Kidney capillary endothelial cell (primary cell): Measurements from ENCODE around the gene CBFA2T2.
"Not testable (repeated sequence)": the region's sequence is repeated elsewhere in the genome, so short reads cannot be mapped to it uniquely, and the experiment has no call there.

Experiments
- DNase-seq: peaks from one replicate; pipeline ENCODE4 v3.0.0-alpha.2; 2018; ENCODE audit warnings: low spot score

Gene CBFA2T2

GRCh38 chr20:33626190-33626589 is 136.3 kb downstream of the CBFA2T2 start:
- no peak for DNase-seq

- no peak for DNase-seq
Observed at GRCh38 chr20:33627577-33628216, 137.8 kb downstream of the CBFA2T2 start.

GRCh38 chr20:33629533-33629932 is 139.6 kb downstream of the CBFA2T2 start:
- DNase-seq = no peak

- DNase-seq = no peak
Observed at GRCh38 chr20:33629979-33630378, 140.1 kb downstream of the CBFA2T2 start.

GRCh38 chr20:33630507-33630906 is 140.6 kb downstream of the CBFA2T2 start:
- DNase-seq = no peak

- not testable (repeated sequence) for DNase-seq
Observed at GRCh38 chr20:33631910-33632309, 142.0 kb downstream of the CBFA2T2 start.

- DNase-seq = no peak
Observed at GRCh38 chr20:33635341-33635740, 145.4 kb downstream of the CBFA2T2 start.

- no peak for DNase-seq
Observed at GRCh38 chr20:33636776-33637175, 146.9 kb downstream of the CBFA2T2 start.

- DNase-seq = no peak
Observed at GRCh38 chr20:33640287-33640686, 150.4 kb downstream of the CBFA2T2 start.

- DNase-seq = no peak
Observed at GRCh38 chr20:33644313-33645071, 154.6 kb downstream of the CBFA2T2 start.

- no peak for DNase-seq
Observed at GRCh38 chr20:33645072-33645358, 155.1 kb downstream of the CBFA2T2 start.

GRCh38 chr20:33645396-33645795 is 155.5 kb downstream of the CBFA2T2 start:
- no peak for DNase-seq

GRCh38 chr20:33646191-33646590 is 156.3 kb downstream of the CBFA2T2 start:
- no peak for DNase-seq

- not testable (repeated sequence) for DNase-seq
Observed at GRCh38 chr20:33646959-33647602, 157.2 kb downstream of the CBFA2T2 start.

GRCh38 chr20:33647603-33648395 is 157.9 kb downstream of the CBFA2T2 start:
- DNase-seq = no peak

- no peak for DNase-seq
Observed at GRCh38 chr20:33648396-33649004, 158.6 kb downstream of the CBFA2T2 start.

- DNase-seq = no peak
Observed at GRCh38 chr20:33649201-33649681, 159.3 kb downstream of the CBFA2T2 start.

- DNase-seq = no peak
Observed at GRCh38 chr20:33650111-33650752, 160.3 kb downstream of the CBFA2T2 start.

GRCh38 chr20:33650753-33651561 is 161.1 kb downstream of the CBFA2T2 start:
- no peak for DNase-seq

GRCh38 chr20:33651562-33652048 is 161.7 kb downstream of the CBFA2T2 start:
- no peak for DNase-seq
